Right lobe of liver (tissue), 6 donors: ENCODE data around the gene CLOCK. TPM values are rescaled to one million over a fixed set of nuclear protein-coding genes. Genes with fewer than 3 reads are reported as not detected.

Experiments
- ATAC-seq, 4 donors: fragments of 200-7000 bp; cut with Tn5 transposase; one replicate each; pipeline ENCODE4 v1.9.1; 2020; ENCODE audit warnings: mild to moderate bottlenecking in 4 of 4, moderate library complexity in 4 of 4
- DNase-seq, 3 donors: peaks; one replicate each; pipeline ENCODE4 v3.0.0-alpha.2; 2020
- H3K27ac ChIP-seq, 3 donors: fragments of 200-600 bp; one replicate each; pipeline ENCODE4 v1.8.0; 2022
- H3K27me3 ChIP-seq, 2 donors: fragments of 200-600 bp; one replicate each; pipeline ENCODE4 v1.8.0; 2022
- H3K36me3 ChIP-seq, 4 donors: fragments of 200-600 bp; sonication (generic) in 1 of 4; one replicate each; pipeline versions ENCODE4 v1.5.1 to v1.8.0; 2017 to 2022; ENCODE audit warnings: control low read depth in 1 of 4
- H3K4me1 ChIP-seq, 4 donors: fragments of 200-600 bp; sonication (generic) in 1 of 4; one replicate each; pipeline versions ENCODE4 v1.5.1 to v1.8.0; 2017 to 2022; ENCODE audit warnings: control low read depth in 1 of 4
- H3K4me3 ChIP-seq, 3 donors: fragments of 200-600 bp; one replicate each; pipeline ENCODE4 v1.8.0; 2022
- H3K9me3 ChIP-seq, 4 donors: fragments of 200-600 bp; sonication (generic) in 1 of 4; one replicate each; pipeline versions ENCODE4 v1.5.1 to v1.8.0; 2017 to 2022; ENCODE audit warnings: control low read depth in 1 of 4
- CTCF ChIP-seq, 4 donors: fragments of 200-600 bp in 3 of 4; fragments of 450-650 bp in 1 of 4; IDR thresholded peaks; one replicate each; pipeline versions ENCODE4 v1.5.1 to v1.8.0; 2016 to 2022; ENCODE audit warnings: antibody characterized with exemption in 4 of 4, mild to moderate bottlenecking in 2 of 4
- POLR2A ChIP-seq: fragments of 450-650 bp; IDR thresholded peaks from one replicate; pipeline ENCODE4 v1.6.1; 2017; ENCODE audit warnings: antibody characterized with exemption, mild to moderate bottlenecking
- WGBS: methylation state at CpG from one replicate; pipeline ENCODE4 v1.1.6; 2018; ENCODE audit warnings: low coverage, low lambda C conversion rate; ENCODE audit not compliant: insufficient coverage; ENCODE audit errors: missing lambda C conversion rate; 5-methylcytosine and 5-hydroxymethylcytosine counted together
- intact Hi-C, 2 donors: fragments of 100-400 bp; cut with DNase I; formaldehyde crosslinking; loops; one replicate each; pipeline versions ENCODE4 v1.11.2 to v1.14.1; 2022
- total RNA-seq, 6 experiments: library from RNA; depleted of rRNA in 2 of 6; stranded (reverse); fragments of >200 nt in 2 of 6; fragmentation: NEBNext Ultra II Directional in 3 of 6; extraction: Animal tissue kit (Norgen Biotek cat#: 25700) in 3 of 6; gene quantifications; one replicate each; pipeline versions ENCODE4 v1.1.0 to v1.2.4, GENCODE V29; 2016 to 2023
- donor health status: DM: no; HTN: yes; CAD: no.
- donor health status: DM: no; HTN: no; CAD: no.
- donor health status: DM: no; HTN: no; CAD: no.
- donor health status: DM: no; HTN: yes; CAD: no.
- donor health status: DM: no; HTN: yes; CAD: no.

CLOCK gene
- total RNA-seq, 6 experiments from 2014 or later, result 11.1 to 17.3 (median 12.9) TPM

- intact Hi-C loops, result no loop called here
- H3K27me3 ChIP-seq, result no peaks in the 10 kb centered on the region
- ATAC-seq (no peak), DNase-seq (no peak)
- 50% methylated on average over 3 of the region's 3 CpGs for WGBS
- H3K4me1 ChIP-seq, result peaks cover 0 to 4% (median 0%) of the 10 kb centered on the region in 4 donors
- TF ChIP-seq POLR2A, result no peak
- TF ChIP-seq CTCF (IDR thresholded peaks at IDR 0.05), result no peak
- H3K27ac ChIP-seq, result no peak overlapping the region
- no peak overlapping the region for H3K4me3 ChIP-seq
- peaks cover 0 to 4% (median 2%) of the 10 kb centered on the region in 4 donors for H3K36me3 ChIP-seq
- no peaks in the 10 kb centered on the region for H3K9me3 ChIP-seq
These were observed 138.9 kb downstream of the CLOCK start for GRCh38 chr4:55407764-55408163.

GRCh38 chr4:55407119-55407518 is 139.6 kb downstream of the CLOCK start:
- Histone ChIP-seq H3K4me1 (peaks cover 0 to 4% (median 0%) of the 10 kb centered on the region in 4 donors), H3K4me3 (no peak overlapping the region), H3K27me3 (no peaks in the 10 kb centered on the region), H3K9me3 (no peaks in the 10 kb centered on the region), H3K36me3 (peaks cover 0 to 4% (median 0%) of the 10 kb centered on the region in 4 donors), H3K27ac (no peak overlapping the region)
- TF ChIP-seq CTCF (IDR thresholded peaks at IDR 0.05) (no peak), POLR2A (no peak)
- intact Hi-C loops, result no loop called here
- ATAC-seq (no peak), DNase-seq (no peak)
- WGBS, result 86% methylated on average over 2 of the region's 3 CpGs

- Histone ChIP-seq H3K4me1 (peaks cover 0 to 4% (median 0%) of the 10 kb centered on the region in 4 donors), H3K4me3 (no peak overlapping the region), H3K27me3 (no peaks in the 10 kb centered on the region), H3K9me3 (no peaks in the 10 kb centered on the region), H3K36me3 (peaks cover 0 to 6% (median 0%) of the 10 kb centered on the region in 4 donors), H3K27ac (no peak overlapping the region)
- WGBS, result 93% methylated on average over 2 of the region's 2 CpGs
- ATAC-seq (no peak), DNase-seq (no peak)
- TF ChIP-seq CTCF (IDR thresholded peaks at IDR 0.05), result no peak
- intact Hi-C loops, result no loop called here
These were observed 140.2 kb downstream of the CLOCK start for GRCh38 chr4:55406545-55406944.

- Histone ChIP-seq H3K4me1 (peaks cover 0 to 4% (median 0%) of the 10 kb centered on the region in 4 donors), H3K27me3 (no peaks in the 10 kb centered on the region), H3K36me3 (peaks cover 0 to 7% (median 0%) of the 10 kb centered on the region in 4 donors), H3K4me3 (no peak overlapping the region), H3K27ac (no peak overlapping the region), H3K9me3 (no peaks in the 10 kb centered on the region)
- DNase-seq (no peak), ATAC-seq (no peak)
- intact Hi-C loops, result no loop called here
- no peak for TF ChIP-seq CTCF (IDR thresholded peaks at IDR 0.05)
- TF ChIP-seq POLR2A, result no peak
- WGBS, result 82% methylated on average over 3 of the region's 3 CpGs
These were observed 141.6 kb downstream of the CLOCK start for GRCh38 chr4:55405073-55405472.

- ATAC-seq, result no peak
- Histone ChIP-seq H3K4me3 (no peak overlapping the region), H3K36me3 (peaks cover 0 to 7% (median 0%) of the 10 kb centered on the region in 4 donors), H3K27ac (no peak overlapping the region), H3K4me1 (peaks cover 0 to 23% (median 0%) of the 10 kb centered on the region in 4 donors), H3K9me3 (no peaks in the 10 kb centered on the region), H3K27me3 (no peaks in the 10 kb centered on the region)
- 79% methylated on average over 1 of the region's 1 CpG for WGBS
- intact Hi-C loops, result no loop called here
- DNase-seq, result no peak
- no peak for TF ChIP-seq POLR2A
- no peak for TF ChIP-seq CTCF (IDR thresholded peaks at IDR 0.05)
These were observed 147.1 kb downstream of the CLOCK start for GRCh38 chr4:55399581-55399980.
